Esophagus squamous epithelium (tissue), 4 donors: ENCODE data around the gene DEFB124.
"Not testable (repeated sequence)": the region's sequence is repeated elsewhere in the genome, so short reads cannot be mapped to it uniquely, and the experiment has no call there.

Experiments used
- CTCF ChIP-seq, 6 experiments: fragments of 450-650 bp in 4 of 6; fragments of 200-600 bp in 2 of 6; sonication (generic) in 2 of 6; IDR thresholded peaks; one replicate each; pipeline ENCODE4 v1.5.1; 2016 to 2019; ENCODE audit warnings: antibody characterized with exemption in 6 of 6, mild to moderate bottlenecking in 4 of 6, moderate library complexity in 4 of 6
- POLR2A ChIP-seq, 4 donors: fragments of 450-650 bp; IDR thresholded peaks; one replicate each; pipeline ENCODE4 v1.6.1; 2017; ENCODE audit warnings: antibody characterized with exemption in 4 of 4, mild to moderate bottlenecking in 4 of 4, moderate library complexity in 3 of 4

GRCh38 chr20:31470946-31471345, 4.0 kb downstream of the DEFB124 start:
- TF ChIP-seq POLR2A, CTCF (IDR thresholded peaks at IDR 0.05): not testable (repeated sequence)
